Neural progenitor cell (in vitro differentiated cells): ENCODE measurements around the gene NLRP6. TPM values are rescaled to one million over a fixed set of nuclear protein-coding genes. Genes with fewer than 3 reads are reported as not detected.

Source experiments
- DNase-seq: peaks from one replicate; pipeline ENCODE4 v3.0.0-alpha.2; 2016; ENCODE audit warnings: low spot score
- H2AFZ ChIP-seq: fragments of 200-600 bp; sonication (generic); replicated peaks from 2 replicates; pipeline ENCODE4 v1.6.1; 2016; ENCODE audit warnings: antibody characterized with exemption
- H3F3A ChIP-seq: fragments of 200-600 bp; sonication (generic); 2 replicates; pipeline ENCODE4 v1.6.1; 2016; ENCODE audit warnings: antibody characterized with exemption, low read depth
- H3K27ac ChIP-seq: fragments of 200-600 bp; sonication (generic); 2 replicates; pipeline ENCODE4 v1.5.1; 2016; ENCODE audit warnings: mild to moderate bottlenecking
- H3K27me3 ChIP-seq: fragments of 200-600 bp; sonication (generic); 2 replicates; pipeline ENCODE4 v1.6.1; 2016; ENCODE audit warnings: mild to moderate bottlenecking, moderate library complexity
- H3K36me3 ChIP-seq: fragments of 200-600 bp; sonication (generic); 2 replicates; pipeline ENCODE4 v1.5.1; 2016
- H3K4me1 ChIP-seq: fragments of 200-600 bp; sonication (generic); 2 replicates; pipeline ENCODE4 v1.6.1; 2016; ENCODE audit warnings: mixed run types
- H3K4me2 ChIP-seq: fragments of 200-600 bp; sonication (generic); 2 replicates; pipeline ENCODE4 v1.6.1; 2016
- H3K4me3 ChIP-seq: fragments of 200-600 bp; sonication (generic); 2 replicates; pipeline ENCODE4 v1.5.1; 2016
- H3K79me2 ChIP-seq: fragments of 200-600 bp; sonication (generic); 2 replicates; pipeline ENCODE4 v1.6.1; 2016; ENCODE audit warnings: low read depth
- H3K9ac ChIP-seq: fragments of 200-600 bp; sonication (generic); 2 replicates; pipeline ENCODE4 v1.6.1; 2016
- H3K9me3 ChIP-seq: fragments of 200-600 bp; sonication (generic); 2 replicates; pipeline ENCODE4 v1.5.1; 2016; ENCODE audit warnings: low read depth
- H4K20me1 ChIP-seq: fragments of 200-600 bp; sonication (generic); 2 replicates; pipeline ENCODE4 v1.6.1; 2016; ENCODE audit warnings: low read depth
- H3K27ac Mint-ChIP-seq: 3 replicates; pipeline ENCODE4 v1.8.0; 2021; ENCODE audit warnings: mixed read lengths
- H3K27me3 Mint-ChIP-seq: 2 replicates; pipeline ENCODE4 v1.8.0; 2022; ENCODE audit warnings: low read depth, mild to moderate bottlenecking, inconsistent platforms, moderate library complexity, mixed read lengths; ENCODE audit not compliant: insufficient read depth
- H3K36me3 Mint-ChIP-seq: 3 replicates; pipeline ENCODE4 v1.8.0; 2021; ENCODE audit warnings: mixed read lengths
- H3K4me1 Mint-ChIP-seq: 3 replicates; pipeline ENCODE4 v1.8.0; 2021; ENCODE audit warnings: mixed read lengths
- H3K4me3 Mint-ChIP-seq: 3 replicates; pipeline ENCODE4 v1.8.0; 2021; ENCODE audit warnings: mild to moderate bottlenecking, moderate library complexity, mixed read lengths
- H3K9me3 Mint-ChIP-seq: 3 replicates; pipeline ENCODE4 v1.8.0; 2020; ENCODE audit warnings: mixed read lengths
- CTCF ChIP-seq: fragments of 200-600 bp; sonication (generic); IDR thresholded peaks from 2 replicates; pipeline ENCODE4 v1.5.1; 2017; ENCODE audit warnings: antibody characterized with exemption, mild to moderate bottlenecking
- EZH2 ChIP-seq: fragments of 200-600 bp; sonication (generic); IDR thresholded peaks from 2 replicates; pipeline ENCODE4 v1.6.1; 2017; ENCODE audit warnings: antibody characterized with exemption, mild to moderate bottlenecking, moderate library complexity
- EZH2phosphoT487 ChIP-seq: fragments of 200-600 bp; sonication (generic); IDR thresholded peaks from 2 replicates; pipeline ENCODE4 v1.6.1; 2017; ENCODE audit warnings: antibody characterized with exemption
- total RNA-seq: library from RNA; depleted of rRNA; stranded (reverse); fragments of >200 nt; gene quantifications from 2 replicates; pipeline ENCODE4 v1.2.3, GENCODE V29; 2015; ENCODE audit warnings: low replicate concordance

The NLRP6 gene
- total RNA-seq, result not detected in 2 replicates

GRCh38 chr11:278001-278951 lies at the start of gene NLRP6:
NLRP6 (plus strand) TSS chr11:278407; CDS start chr11:278570, 163 bp downstream.
- Histone ChIP-seq H3K4me1 (no peaks in the 10 kb centered on the region), H4K20me1 (no peaks in the 10 kb centered on the region), H3K9ac (no peak within 1 kb of the TSS), H3K9me3 (no peaks in the 10 kb centered on the region), H3K36me3 (no peaks in the 10 kb centered on the region), H3K27ac (no peak within 1 kb of the TSS), H3K27me3 (peaks cover 8% of the 10 kb centered on the region), H3K4me3 (no peak within 1 kb of the TSS), H3K4me2 (no peak within 1 kb of the TSS), H3F3A (no peaks in the 10 kb centered on the region), H3K79me2 (no peaks in the 10 kb centered on the region), H2AFZ (no peak within 1 kb of the TSS)
- no peak for DNase-seq
- H3K9me3 Mint-ChIP-seq, result peaks cover 5% of the 10 kb centered on the region
- H3K27me3 Mint-ChIP-seq, result peaks cover 12% of the 10 kb centered on the region
- TF ChIP-seq CTCF (no peak), EZH2 (no peak), EZH2phosphoT487 (no peak)
- peak within 1 kb of the TSS; percentile 28 for H3K4me3 Mint-ChIP-seq
- no peaks in the 10 kb centered on the region for H3K36me3 Mint-ChIP-seq
- no peak within 1 kb of the TSS for H3K27ac Mint-ChIP-seq
- peaks cover 9% of the 10 kb centered on the region for H3K4me1 Mint-ChIP-seq

- Mint-ChIP-seq H3K4me1 (peaks cover 6% of the 10 kb centered on the region), H3K27me3 (peaks cover 4% of the 10 kb centered on the region), H3K4me3 (no peak overlapping the region), H3K9me3 (no peaks in the 10 kb centered on the region), H3K36me3 (peaks cover 12% of the 10 kb centered on the region), H3K27ac (no peak overlapping the region)
- H3K27ac ChIP-seq, result no peak overlapping the region
- no peak overlapping the region for H2AFZ ChIP-seq
- H3K4me2 ChIP-seq, result no peak overlapping the region
- peaks cover 8% of the 10 kb centered on the region for H3K79me2 ChIP-seq
- no peak overlapping the region for H3K9ac ChIP-seq
- H3K9me3 ChIP-seq, result no peaks in the 10 kb centered on the region
- peaks cover 1% of the 10 kb centered on the region for H3F3A ChIP-seq
- no peaks in the 10 kb centered on the region for H4K20me1 ChIP-seq
- TF ChIP-seq EZH2phosphoT487, result no peak
- no peak for TF ChIP-seq EZH2
- no peak for TF ChIP-seq CTCF
- peaks cover 4% of the 10 kb centered on the region for H3K4me1 ChIP-seq
- no peak overlapping the region for H3K4me3 ChIP-seq
- no peak for DNase-seq
- H3K36me3 ChIP-seq, result no peaks in the 10 kb centered on the region
- no peaks in the 10 kb centered on the region for H3K27me3 ChIP-seq
Measured at GRCh38 chr11:230431-230830, 47.8 kb upstream of the NLRP6 start.

GRCh38 chr11:232783-233565 lies 45.2 kb upstream of the NLRP6 start:
- peak overlapping the region; percentile 47 for H3K4me3 Mint-ChIP-seq
- H3K4me2 ChIP-seq, result no peak overlapping the region
- peaks cover 14% of the 10 kb centered on the region for H3K4me1 Mint-ChIP-seq
- no peaks in the 10 kb centered on the region for H3K27me3 ChIP-seq
- no peaks in the 10 kb centered on the region for H3K36me3 ChIP-seq
- H3K9ac ChIP-seq, result no peak overlapping the region
- H3K27ac Mint-ChIP-seq, result peak overlapping the region; percentile 51
- peaks cover 10% of the 10 kb centered on the region for H3K4me1 ChIP-seq
- H3K9me3 ChIP-seq, result no peaks in the 10 kb centered on the region
- peaks cover 6% of the 10 kb centered on the region for H4K20me1 ChIP-seq
- H3K79me2 ChIP-seq, result peaks cover 23% of the 10 kb centered on the region
- H3K36me3 Mint-ChIP-seq, result peaks cover 11% of the 10 kb centered on the region
- no peak overlapping the region for H3K4me3 ChIP-seq
- DNase-seq, result no peak
- H3K9me3 Mint-ChIP-seq, result no peaks in the 10 kb centered on the region
- no peak overlapping the region for H2AFZ ChIP-seq
- no peak for TF ChIP-seq EZH2phosphoT487
- no peak for TF ChIP-seq EZH2
- TF ChIP-seq CTCF, result no peak
- no peak overlapping the region for H3K27ac ChIP-seq
- peaks cover 4% of the 10 kb centered on the region for H3K27me3 Mint-ChIP-seq
- peaks cover 12% of the 10 kb centered on the region for H3F3A ChIP-seq
